NCI-H1092 (cell line): ENCODE data around the gene ATG101.

ENCODE experiments used
- DNase-seq: peaks from one replicate; lab custom pipeline; 2025; lab: John Stamatoyannopoulos, UW

The ATG101 gene

DNA sequence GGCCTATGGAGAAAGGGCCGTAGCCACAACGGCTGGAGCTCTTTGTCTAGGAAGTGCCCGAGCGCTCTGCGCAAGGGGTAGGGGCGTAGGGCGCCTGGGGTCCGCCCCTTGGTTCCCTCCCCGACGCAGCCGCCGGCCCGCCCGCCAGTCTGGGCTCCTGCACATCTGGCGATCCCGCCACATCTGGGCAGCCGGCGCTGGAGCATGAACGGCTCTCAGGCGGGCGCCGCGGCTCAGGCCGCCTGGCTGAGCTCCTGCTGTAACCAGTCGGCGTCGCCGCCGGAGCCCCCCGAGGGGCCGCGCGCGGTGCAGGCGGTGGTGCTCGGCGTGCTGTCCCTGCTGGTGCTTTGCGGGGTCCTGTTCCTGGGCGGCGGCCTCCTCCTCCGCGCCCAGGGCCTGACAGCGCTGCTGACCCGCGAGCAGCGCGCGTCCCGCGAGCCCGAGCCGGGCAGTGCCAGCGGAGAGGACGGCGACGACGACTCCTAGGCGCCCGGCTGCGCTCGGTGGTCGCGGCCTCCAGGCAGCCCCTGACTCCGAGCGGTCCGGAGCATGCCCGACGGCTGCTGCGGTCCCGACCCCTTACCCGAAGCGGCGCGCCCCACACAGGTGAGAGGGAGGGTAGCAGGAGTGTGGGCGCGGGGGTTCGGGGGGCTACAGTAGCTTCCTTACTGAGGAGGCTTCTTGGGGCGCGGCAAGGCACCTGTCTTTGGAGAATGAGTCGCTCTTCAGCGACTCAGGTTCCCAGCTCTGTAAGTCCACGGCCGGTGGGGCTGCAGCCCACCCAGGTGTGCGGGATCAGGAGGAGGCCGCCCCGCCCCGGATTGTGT lies 10.0 kb downstream of the ATG101 start, which contains the start of gene SMIM41:
Gene SMIM41 (plus strand): TSS at position 129 of the 827 bp plus-strand sequence. CDS start 76 bp downstream, at position 205.
- no peak for DNase-seq

DNA sequence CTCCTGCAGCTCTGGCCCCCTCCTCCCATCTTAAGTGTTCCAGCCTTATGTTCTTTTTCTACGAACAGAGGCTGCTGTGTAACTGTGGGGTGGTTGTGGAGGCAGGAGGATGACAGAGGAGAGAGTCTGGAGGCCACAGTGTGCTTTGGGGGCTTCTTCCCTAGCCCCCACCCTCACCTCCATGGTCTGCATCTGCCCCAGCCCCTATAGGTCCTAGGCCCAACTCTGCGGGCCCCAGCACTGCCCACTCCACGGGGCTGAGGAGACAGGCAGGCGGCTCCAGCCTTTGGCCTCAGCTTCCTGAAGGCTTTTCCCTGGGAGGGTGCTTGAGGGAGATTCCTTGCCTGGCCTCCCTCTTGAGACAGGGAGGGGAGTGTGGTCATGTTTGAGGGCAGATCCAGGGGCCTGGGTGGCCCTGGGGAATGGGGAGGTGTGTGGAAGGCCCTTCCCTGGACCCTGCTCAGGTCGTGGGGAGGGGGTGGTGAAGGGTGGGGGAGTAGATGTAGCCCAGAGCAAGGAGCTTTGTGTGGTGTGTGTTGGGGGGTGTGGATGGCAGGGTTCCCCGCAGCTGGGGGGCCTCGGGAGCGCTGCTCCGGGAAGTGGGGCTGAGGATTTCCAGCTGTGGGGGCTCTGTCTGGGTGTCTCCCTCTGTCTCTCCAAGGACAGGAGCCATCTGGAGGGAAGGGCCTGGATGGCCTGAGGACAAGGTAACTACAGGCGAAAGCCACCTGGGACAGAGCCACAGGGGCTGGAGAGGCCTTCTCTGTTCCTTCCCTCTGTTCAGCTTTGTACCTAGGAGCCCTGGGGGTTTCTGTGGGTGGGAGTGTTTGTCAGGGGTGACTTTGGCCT lies 10.8 kb downstream of the ATG101 start:
- DNase-seq = no peak

GRCh38 chr12:52081263-52081733 lies 11.5 kb downstream of the ATG101 start:
- peak; percentile 78 for DNase-seq

DNA sequence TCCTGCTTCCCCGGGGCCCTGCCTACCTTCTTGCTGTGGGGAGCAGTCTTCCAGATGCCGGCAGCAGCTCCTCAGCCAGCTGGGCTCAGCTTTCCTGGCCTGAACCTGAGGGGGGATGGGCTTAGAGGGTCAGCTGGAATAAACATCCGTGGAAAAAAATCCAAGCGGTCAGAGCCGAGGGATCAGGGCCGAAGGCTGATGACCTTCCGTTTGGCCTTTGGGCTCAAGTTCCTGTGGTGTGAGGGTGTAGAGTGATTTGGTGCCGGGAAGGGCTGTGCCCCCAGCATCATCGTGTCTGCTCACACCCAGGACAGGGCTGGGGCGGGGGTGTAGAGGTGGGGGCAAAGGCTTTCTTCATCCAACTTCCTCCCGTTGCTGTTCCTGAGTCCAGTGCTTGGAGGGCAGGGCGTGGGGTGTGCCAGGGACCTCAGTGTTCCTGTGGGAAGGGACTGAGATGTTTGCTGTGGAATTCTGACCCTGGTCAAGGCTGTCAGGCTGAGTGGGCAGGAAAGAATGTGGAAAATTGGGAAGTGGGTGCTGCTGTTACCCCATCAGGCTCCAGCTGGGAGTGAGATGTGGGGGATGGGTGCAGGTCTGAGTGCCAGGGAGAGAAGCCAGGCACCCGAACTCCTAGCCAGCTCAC lies 12.4 kb downstream of the ATG101 start:
- no peak for DNase-seq

- DNase-seq = no peak
Observed at GRCh38 chr12:52082669-52082987, 12.8 kb downstream of the ATG101 start.

GRCh38 chr12:52082988-52083637 lies 13.3 kb downstream of the ATG101 start:
- peak; percentile 43 for DNase-seq

DNA sequence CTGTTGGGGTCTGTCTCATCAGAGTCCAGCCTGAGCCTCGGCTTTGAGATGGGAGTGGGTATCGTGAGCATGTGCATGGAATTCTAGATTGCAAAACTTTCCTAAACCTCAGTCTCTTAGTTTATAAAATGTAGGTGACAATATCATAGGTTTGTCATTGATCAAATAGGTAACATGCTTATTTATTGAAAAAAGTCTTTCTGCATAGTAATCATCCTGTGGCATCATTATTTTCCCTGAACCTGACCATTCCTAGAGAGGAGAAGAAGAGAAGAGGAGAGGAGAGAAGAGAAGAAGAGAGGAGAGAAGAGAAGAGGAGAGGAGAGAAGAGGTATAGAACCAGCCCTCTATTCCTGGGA lies 13.8 kb downstream of the ATG101 start:
- no peak for DNase-seq

DNA sequence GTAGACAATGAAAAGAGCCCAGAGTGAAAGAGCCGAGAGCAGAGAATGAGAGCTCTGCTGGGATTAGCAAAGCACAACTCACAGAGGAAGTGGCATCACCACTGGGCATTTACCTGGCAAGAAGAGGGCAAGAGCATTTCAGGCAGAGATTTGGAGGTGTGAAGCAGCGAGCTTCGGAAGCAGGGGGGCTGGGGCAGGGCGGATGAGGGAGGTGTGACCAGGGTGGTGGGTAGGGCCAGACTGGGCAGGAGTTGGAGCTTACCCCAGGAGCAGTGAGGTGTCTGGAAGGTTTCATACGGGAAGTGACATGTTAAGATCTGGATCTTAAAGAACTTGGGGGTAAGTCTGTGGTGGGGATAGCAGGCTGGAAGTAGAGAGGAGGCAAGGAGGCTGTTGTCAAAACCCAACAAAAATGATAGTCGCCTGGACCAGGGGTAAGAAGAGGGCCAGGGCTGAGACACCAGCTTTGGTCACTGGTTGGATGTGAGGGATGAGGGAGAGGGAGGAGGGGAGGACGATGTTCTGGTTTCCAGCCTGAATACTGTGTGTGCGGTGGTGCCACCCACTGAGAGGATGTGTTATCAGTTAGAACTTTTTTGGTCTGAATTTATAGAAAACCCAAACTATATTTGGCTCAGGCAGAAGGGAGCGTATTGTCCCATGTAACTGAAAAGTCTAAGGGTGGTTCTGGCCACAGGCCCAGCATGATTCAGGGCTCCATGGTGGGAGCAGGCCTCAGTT lies 14.9 kb downstream of the ATG101 start:
- no peak for DNase-seq

DNA sequence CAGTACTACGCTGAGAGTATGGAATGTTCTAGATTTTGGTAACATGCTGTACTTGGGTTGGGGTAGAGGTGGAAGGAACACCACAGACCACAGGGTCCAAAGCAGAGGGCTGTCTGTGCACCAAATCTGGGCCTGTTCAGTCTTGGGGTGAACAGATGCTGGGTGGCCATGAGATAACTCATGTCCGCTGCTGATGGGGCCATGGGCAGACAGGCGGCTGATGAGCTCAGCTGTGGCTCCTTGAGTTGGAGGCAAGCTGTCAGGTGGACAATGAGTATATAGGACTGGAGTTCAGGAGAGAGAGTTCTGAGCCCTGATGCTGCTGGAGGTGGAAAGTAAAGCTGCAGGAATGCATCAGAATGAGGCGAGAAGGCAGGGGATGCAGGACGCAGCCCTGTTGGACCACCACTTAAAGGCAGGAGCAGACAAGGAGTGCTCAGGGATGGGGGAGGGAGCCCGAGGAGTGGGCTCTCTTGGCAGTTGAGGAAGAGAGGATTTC lies 16.0 kb downstream of the ATG101 start:
- no peak for DNase-seq

DNA sequence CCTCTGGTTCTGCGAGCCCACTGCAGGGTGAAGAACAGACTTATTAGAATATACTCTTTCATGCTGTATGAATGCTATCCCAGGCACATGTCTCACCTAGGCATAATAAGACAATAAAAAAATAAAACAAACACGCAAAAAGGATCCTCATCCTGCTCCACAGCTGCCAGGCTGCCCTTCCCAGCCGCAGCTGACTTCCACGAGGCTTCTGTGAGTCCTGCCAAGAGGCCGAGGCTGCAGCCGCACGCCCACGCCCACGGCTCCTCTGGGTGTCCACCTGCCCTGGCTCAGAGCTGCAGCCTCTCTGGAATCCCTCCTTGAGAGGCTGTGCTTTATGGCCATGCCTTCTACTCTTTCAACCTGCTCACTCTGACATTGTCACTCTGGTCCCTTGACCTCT lies 16.6 kb downstream of the ATG101 start:
- DNase-seq = peak; percentile 18

GRCh38 chr12:52086944-52087835 lies 17.4 kb downstream of the ATG101 start:
- DNase-seq = no peak

DNA sequence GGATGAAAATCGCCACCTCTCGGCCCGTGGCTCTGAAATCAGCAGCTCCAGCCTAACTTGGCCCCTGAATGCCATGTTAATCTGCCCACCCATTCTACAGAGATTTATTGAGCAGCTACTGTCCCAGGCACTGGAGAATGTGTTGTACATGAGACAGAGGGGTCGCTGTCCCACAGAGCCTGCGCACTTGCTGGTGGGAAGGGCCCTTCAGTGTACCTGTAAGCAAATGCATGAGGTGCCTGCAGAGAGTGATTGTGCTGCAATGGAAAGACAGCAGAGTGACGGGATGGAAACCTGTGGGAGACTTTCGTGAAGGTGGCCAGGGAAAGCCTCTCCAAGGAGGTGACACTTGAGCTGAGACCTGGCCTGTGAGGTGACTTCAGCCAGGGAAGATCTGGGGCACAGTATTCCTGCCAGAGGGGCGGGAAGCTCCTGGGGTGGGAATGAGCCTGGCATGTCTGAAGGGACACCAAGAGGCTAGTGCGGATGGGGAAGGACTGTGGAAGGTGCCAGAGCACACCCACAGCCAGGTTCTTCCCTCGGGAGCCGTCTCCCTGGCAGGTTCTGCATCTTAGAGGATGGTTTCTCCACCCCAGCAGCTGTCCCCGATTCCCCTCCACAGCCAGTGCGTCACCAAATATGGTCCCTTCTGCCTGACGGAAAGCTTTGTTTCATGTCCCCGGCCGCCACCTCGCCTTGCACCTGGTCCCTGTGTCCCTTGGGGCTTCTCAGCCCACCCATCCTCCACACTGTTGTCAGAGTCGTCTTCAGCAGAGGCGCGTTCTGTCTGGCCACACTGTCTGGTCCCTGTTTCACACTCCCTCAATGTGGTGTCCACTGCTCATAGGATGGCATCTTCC lies 18.4 kb downstream of the ATG101 start:
- DNase-seq = no peak

GRCh38 chr12:52089491-52089890 lies 19.7 kb downstream of the ATG101 start:
- no peak for DNase-seq

- no peak for DNase-seq
Observed at GRCh38 chr12:52090291-52090690, 20.5 kb downstream of the ATG101 start.

- no peak for DNase-seq
Observed at GRCh38 chr12:52091061-52091460, 21.3 kb downstream of the ATG101 start.

DNA sequence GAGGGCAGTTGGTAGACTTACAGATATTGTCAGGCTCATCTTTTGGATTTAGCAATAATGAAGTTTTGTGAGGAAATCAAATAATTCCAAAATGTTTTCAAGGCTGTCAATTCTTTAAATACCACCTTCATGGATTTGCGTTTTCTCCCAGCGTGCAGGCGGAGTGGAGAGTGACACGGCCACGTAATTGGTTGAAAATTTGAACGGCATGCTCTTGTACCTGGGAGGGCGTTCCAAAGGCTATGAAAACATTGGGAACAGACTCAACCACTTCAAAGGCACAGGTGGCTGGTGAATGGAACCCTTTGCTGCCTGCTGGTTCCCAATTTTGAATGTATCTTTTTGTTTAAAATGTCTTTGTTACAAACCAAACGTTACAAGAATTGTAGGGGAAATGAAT lies 22.1 kb downstream of the ATG101 start:
- DNase-seq = no peak

DNA sequence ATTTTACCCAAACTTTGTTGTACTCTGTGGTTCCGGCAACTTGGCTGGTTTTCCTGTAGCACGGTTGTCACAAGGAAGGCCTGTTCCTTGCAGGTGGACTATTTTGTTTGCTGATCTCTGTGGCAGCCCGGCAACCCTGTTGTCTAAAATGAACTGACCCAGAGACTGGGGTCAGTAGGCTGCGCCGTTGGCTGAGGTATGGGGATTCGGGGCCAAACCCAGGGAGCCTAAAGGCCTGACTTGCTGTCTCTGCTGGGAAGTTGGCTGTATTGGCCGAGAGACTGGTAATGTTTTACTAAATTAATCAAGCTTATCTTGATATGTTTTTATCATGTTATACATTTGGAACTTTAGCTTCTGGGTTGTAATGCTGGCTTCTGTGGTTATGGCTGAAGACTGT lies 23.6 kb downstream of the ATG101 start:
- DNase-seq = no peak

DNA sequence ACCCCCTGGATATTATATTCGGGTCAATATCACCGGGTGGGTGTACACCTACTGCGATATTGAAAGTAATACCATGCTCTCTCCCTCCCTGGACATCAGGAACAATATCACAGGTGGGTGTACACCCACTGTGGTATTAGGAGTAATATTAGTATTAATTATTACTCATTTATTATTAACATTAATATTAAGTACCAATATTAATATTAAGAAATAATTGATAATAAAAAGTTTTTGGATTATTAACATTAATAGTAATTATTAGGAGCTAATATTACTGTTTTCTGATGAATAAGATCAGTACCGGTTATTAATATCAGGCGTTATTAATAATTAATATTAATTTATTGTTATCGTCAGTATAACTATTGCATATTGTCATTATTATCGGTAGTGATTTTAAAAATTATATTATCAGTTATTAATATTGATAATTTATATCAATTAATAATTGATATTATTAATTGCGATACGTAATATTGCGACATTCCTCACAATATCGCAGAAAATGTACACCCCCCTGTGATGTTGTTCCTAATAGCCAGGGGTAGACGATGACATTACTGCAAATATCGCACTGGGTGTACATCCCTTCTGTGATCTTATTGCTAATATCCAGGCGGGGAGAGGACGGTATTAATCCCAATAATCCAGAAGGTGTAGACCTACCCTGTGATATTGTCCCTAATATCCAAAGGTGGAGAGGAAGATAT lies 26.7 kb downstream of the ATG101 start:
- DNase-seq = no peak
